Mesendoderm (in vitro differentiated cells): ENCODE data around the gene MSH3.
"Not testable (repeated sequence)": the region's sequence is repeated elsewhere in the genome, so short reads cannot be mapped to it uniquely, and the experiment has no call there.

Experiments used
- DNase-seq: peaks from one replicate; pipeline ENCODE4 v3.0.0; 2013
- H2AK5ac ChIP-seq: 2 replicates; pipeline ENCODE4 v1.6.1; 2013; ENCODE audit warnings: low read length, inconsistent platforms
- H2BK120ac ChIP-seq: 2 replicates; pipeline ENCODE4 v1.6.1; 2013; ENCODE audit warnings: low read depth, mild to moderate bottlenecking, low read length, moderate library complexity, mixed read lengths
- H2BK15ac ChIP-seq: replicated peaks from 2 replicates; pipeline ENCODE4 v1.6.1; 2013; ENCODE audit warnings: low read depth, mild to moderate bottlenecking, moderate library complexity
- H2BK5ac ChIP-seq: 2 replicates; pipeline ENCODE4 v1.6.1; 2013; ENCODE audit warnings: low read length, inconsistent platforms
- H3K18ac ChIP-seq: 2 replicates; pipeline ENCODE4 v1.6.1; 2013; ENCODE audit warnings: mild to moderate bottlenecking, low read length, mixed read lengths
- H3K23ac ChIP-seq: one replicate; pipeline ENCODE4 v1.6.1; 2013; ENCODE audit warnings: low read length
- H3K27ac ChIP-seq: 2 replicates; pipeline ENCODE4 v1.5.1; 2013; ENCODE audit warnings: low read depth, mild to moderate bottlenecking, inconsistent platforms, low read length, moderate library complexity
- H3K27me3 ChIP-seq: 2 replicates; pipeline ENCODE4 v1.6.1; 2013; ENCODE audit warnings: low read length, control low read depth, mild to moderate bottlenecking, inconsistent platforms; ENCODE audit not compliant: insufficient read depth, poor library complexity
- H3K36me3 ChIP-seq: 2 replicates; pipeline ENCODE4 v1.6.1; 2013; ENCODE audit warnings: low read length, inconsistent platforms; ENCODE audit not compliant: control insufficient read depth, insufficient read depth
- H3K4ac ChIP-seq: one replicate; pipeline ENCODE4 v1.6.1; 2013; ENCODE audit warnings: low read depth, mild to moderate bottlenecking, low read length, moderate library complexity
- H3K4me1 ChIP-seq: 2 replicates; pipeline ENCODE4 v1.6.1; 2013; ENCODE audit warnings: low read depth, low read length, inconsistent platforms; ENCODE audit not compliant: control insufficient read depth
- H3K4me2 ChIP-seq: 2 replicates; pipeline ENCODE4 v1.6.1; 2013; ENCODE audit warnings: low read length
- H3K4me3 ChIP-seq: 2 replicates; pipeline ENCODE4 v1.5.1; 2013; ENCODE audit warnings: mild to moderate bottlenecking, low read length
- H3K56ac ChIP-seq: one replicate; pipeline ENCODE4 v1.6.1; 2013; ENCODE audit warnings: low read length
- H3K79me1 ChIP-seq: 2 replicates; pipeline ENCODE4 v1.6.1; 2013; ENCODE audit warnings: low read length, inconsistent platforms
- H3K79me2 ChIP-seq: 2 replicates; pipeline ENCODE4 v1.6.1; 2013; ENCODE audit warnings: mild to moderate bottlenecking, low read length; ENCODE audit not compliant: control insufficient read depth, insufficient read depth
- H3K9ac ChIP-seq: 2 replicates; pipeline ENCODE4 v1.6.1; 2013; ENCODE audit warnings: low read length, inconsistent platforms
- H4K5ac ChIP-seq: one replicate; pipeline ENCODE4 v1.6.1; 2013; ENCODE audit warnings: low read length
- H4K8ac ChIP-seq: one replicate; pipeline ENCODE4 v1.6.1; 2013; ENCODE audit warnings: low read depth, mild to moderate bottlenecking, control low read depth, low read length, moderate library complexity
- WGBS: extraction: QIAGEN DNeasy Blood & Tissue Kit; methylation state at CpG from one replicate; pipeline ENCODE4 v1.1.7; 2013; ENCODE audit warnings: low lambda C conversion rate, missing lambda C conversion rate; ENCODE audit not compliant: insufficient coverage; ENCODE audit errors: extremely low coverage; 5-methylcytosine and 5-hydroxymethylcytosine counted together

MSH3 gene

DNA sequence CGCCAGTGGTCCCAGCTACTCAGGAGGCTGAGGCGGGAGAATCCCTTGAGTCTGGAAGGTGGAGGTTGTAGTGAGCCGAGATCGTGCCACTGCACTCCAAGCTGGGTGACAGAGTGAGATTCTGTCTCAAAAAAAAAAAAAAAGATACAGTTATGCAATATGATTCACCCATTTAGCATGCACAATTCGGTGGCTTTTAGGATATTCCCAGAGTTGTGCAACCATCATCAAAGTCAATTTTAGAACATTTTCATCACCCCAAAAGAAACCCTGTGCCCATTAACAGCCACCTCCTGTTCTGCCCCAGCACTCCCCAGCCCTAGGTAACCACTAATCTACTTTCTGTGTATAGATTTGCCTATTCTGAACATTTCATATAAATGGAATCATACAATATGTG lies 4.7 kb downstream of the MSH3 start:
- Histone ChIP-seq H3K79me1 (no peaks in the 10 kb centered on the region), H3K36me3 (no peaks in the 10 kb centered on the region), H3K4me2 (no peak overlapping the region), H3K27me3 (no peaks in the 10 kb centered on the region), H2BK15ac (no peak overlapping the region), H3K79me2 (peaks cover 4% of the 10 kb centered on the region), H3K23ac (no peak overlapping the region), H2AK5ac (no peak overlapping the region), H3K4me3 (no peak overlapping the region), H3K4me1 (peaks cover 2% of the 10 kb centered on the region), H3K27ac (no peak overlapping the region), H4K5ac (no peak overlapping the region), H3K4ac (no peak overlapping the region), H4K8ac (no peak overlapping the region), H2BK5ac (no peak overlapping the region), H3K9ac (no peak overlapping the region), H2BK120ac (no peak overlapping the region), H3K56ac (no peak overlapping the region), H3K18ac (no peak overlapping the region)
- no peak for DNase-seq
- no CpG with 5 or more reads among the region's 5 CpGs for WGBS

- not testable (repeated sequence) for H2AK5ac ChIP-seq, H3K79me2 ChIP-seq, H2BK120ac ChIP-seq, H3K4me3 ChIP-seq, H4K5ac ChIP-seq, H3K27ac ChIP-seq, H3K56ac ChIP-seq, H3K4me2 ChIP-seq, H3K79me1 ChIP-seq, H2BK15ac ChIP-seq, H3K27me3 ChIP-seq, H3K9ac ChIP-seq, H3K18ac ChIP-seq, H3K4me1 ChIP-seq, H3K4ac ChIP-seq, H2BK5ac ChIP-seq, DNase-seq, H3K23ac ChIP-seq, H4K8ac ChIP-seq, H3K36me3 ChIP-seq
- WGBS, result no CpG with 5 or more reads among the region's 7 CpGs
These were observed 6.2 kb downstream of the MSH3 start for GRCh38 chr5:80660661-80661060.

GRCh38 chr5:80662108-80662507 lies 7.7 kb downstream of the MSH3 start:
- Histone ChIP-seq H2BK15ac (no peak overlapping the region), H3K9ac (no peak overlapping the region), H3K18ac (no peak overlapping the region), H2BK5ac (no peak overlapping the region), H4K5ac (no peak overlapping the region), H3K79me2 (no peaks in the 10 kb centered on the region), H3K4me1 (no peaks in the 10 kb centered on the region), H3K56ac (no peak overlapping the region), H3K4ac (no peak overlapping the region), H2AK5ac (no peak overlapping the region), H3K79me1 (no peaks in the 10 kb centered on the region), H2BK120ac (no peak overlapping the region), H3K27ac (no peak overlapping the region), H3K4me2 (no peak overlapping the region), H3K4me3 (no peak overlapping the region), H4K8ac (no peak overlapping the region), H3K23ac (no peak overlapping the region), H3K36me3 (no peaks in the 10 kb centered on the region), H3K27me3 (no peaks in the 10 kb centered on the region)
- no peak for DNase-seq
- no CpG with 5 or more reads among the region's 1 CpG for WGBS

GRCh38 chr5:80665057-80665456 lies 10.6 kb downstream of the MSH3 start:
- H3K36me3 ChIP-seq, result no peaks in the 10 kb centered on the region
- H3K56ac ChIP-seq, result no peak overlapping the region
- no peaks in the 10 kb centered on the region for H3K27me3 ChIP-seq
- WGBS, result no CpG with 5 or more reads among the region's 4 CpGs
- no peak overlapping the region for H2BK120ac ChIP-seq
- no peaks in the 10 kb centered on the region for H3K4me1 ChIP-seq
- H3K18ac ChIP-seq, result no peak overlapping the region
- H3K23ac ChIP-seq, result no peak overlapping the region
- H3K4me3 ChIP-seq, result no peak overlapping the region
- H2BK5ac ChIP-seq, result no peak overlapping the region
- no peak overlapping the region for H3K4me2 ChIP-seq
- no peak overlapping the region for H4K8ac ChIP-seq
- H3K27ac ChIP-seq, result no peak overlapping the region
- no peak overlapping the region for H4K5ac ChIP-seq
- no peaks in the 10 kb centered on the region for H3K79me2 ChIP-seq
- H3K79me1 ChIP-seq, result no peaks in the 10 kb centered on the region
- no peak for DNase-seq
- no peak overlapping the region for H3K9ac ChIP-seq
- no peak overlapping the region for H3K4ac ChIP-seq
- no peak overlapping the region for H2AK5ac ChIP-seq
- no peak overlapping the region for H2BK15ac ChIP-seq

GRCh38 chr5:80667384-80667783 lies 12.9 kb downstream of the MSH3 start:
- no peak overlapping the region for H2BK5ac ChIP-seq
- no CpG with 5 or more reads among the region's 8 CpGs for WGBS
- no peak for DNase-seq
- H3K79me2 ChIP-seq, result no peaks in the 10 kb centered on the region
- no peaks in the 10 kb centered on the region for H3K36me3 ChIP-seq
- H3K23ac ChIP-seq, result no peak overlapping the region
- H3K18ac ChIP-seq, result no peak overlapping the region
- H4K5ac ChIP-seq, result no peak overlapping the region
- no peak overlapping the region for H3K9ac ChIP-seq
- no peak overlapping the region for H2BK15ac ChIP-seq
- no peak overlapping the region for H3K4ac ChIP-seq
- no peak overlapping the region for H3K27ac ChIP-seq
- no peaks in the 10 kb centered on the region for H3K79me1 ChIP-seq
- H3K4me3 ChIP-seq, result no peak overlapping the region
- no peaks in the 10 kb centered on the region for H3K4me1 ChIP-seq
- no peak overlapping the region for H4K8ac ChIP-seq
- no peaks in the 10 kb centered on the region for H3K27me3 ChIP-seq
- H3K4me2 ChIP-seq, result no peak overlapping the region
- no peak overlapping the region for H2BK120ac ChIP-seq
- H3K56ac ChIP-seq, result no peak overlapping the region
- H2AK5ac ChIP-seq, result no peak overlapping the region
